Ectodermal cell (in vitro differentiated cells): ENCODE data around the gene FCAMR.

Experiments used
- H3K27ac ChIP-seq: 2 replicates; pipeline ENCODE4 v1.7.0; 2013; ENCODE audit warnings: mild to moderate bottlenecking, low read depth, low read length; ENCODE audit not compliant: insufficient read depth, poor library complexity, severe bottlenecking
- H3K27me3 ChIP-seq: 2 replicates; pipeline ENCODE4 v1.7.0; 2013; ENCODE audit warnings: mild to moderate bottlenecking, low read length; ENCODE audit not compliant: insufficient read depth, control insufficient read depth, poor library complexity, severe bottlenecking
- H3K36me3 ChIP-seq: one replicate; pipeline ENCODE4 v1.7.0; 2013; ENCODE audit warnings: low read length; ENCODE audit not compliant: control insufficient read depth, insufficient read depth
- H3K4me1 ChIP-seq: one replicate; pipeline ENCODE4 v1.7.0; 2013; ENCODE audit warnings: low read length; ENCODE audit not compliant: control insufficient read depth, insufficient read depth
- H3K4me3 ChIP-seq: 2 replicates; pipeline ENCODE4 v1.7.0; 2013; ENCODE audit warnings: low read depth, low read length, control low read depth; ENCODE audit not compliant: insufficient read depth
- H3K9me3 ChIP-seq: 2 replicates; pipeline ENCODE4 v1.7.0; 2013; ENCODE audit warnings: mild to moderate bottlenecking, low read length, moderate library complexity; ENCODE audit not compliant: control insufficient read depth
- WGBS, 2 experiments: methylation state at CpG; one replicate each; pipeline ENCODE4 v1.1.7; 2013; ENCODE audit warnings: missing lambda C conversion rate in 2 of 2; 5-methylcytosine and 5-hydroxymethylcytosine counted together

Gene FCAMR

DNA sequence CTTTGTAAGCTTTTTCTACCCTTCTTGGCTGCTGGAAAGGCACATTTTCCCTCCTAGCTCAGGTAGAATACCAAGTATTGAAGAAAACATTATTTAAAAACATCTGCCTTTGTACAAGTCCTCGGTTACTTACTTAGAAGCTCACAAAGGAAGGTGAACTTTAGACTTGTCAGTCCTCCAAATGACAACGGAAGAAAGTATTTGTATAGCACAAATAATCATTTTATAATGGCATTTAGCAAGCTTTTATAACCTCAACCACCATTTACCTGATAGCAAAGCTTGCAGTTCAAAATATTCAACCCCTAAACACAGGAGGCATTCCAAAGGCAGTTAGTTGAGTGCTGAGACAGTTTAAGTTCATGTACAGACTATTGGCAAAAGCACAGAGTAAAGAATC, 2.5 kb upstream of the FCAMR start:
- Histone ChIP-seq H3K9me3 (no peaks in the 10 kb centered on the region), H3K4me3 (no peak overlapping the region), H3K36me3 (no peaks in the 10 kb centered on the region), H3K27ac (no peak overlapping the region), H3K27me3 (no peaks in the 10 kb centered on the region), H3K4me1 (no peaks in the 10 kb centered on the region)
- 92 to 93% methylated on average over 2 of the region's 2 CpGs for WGBS, 2 experiments

DNA sequence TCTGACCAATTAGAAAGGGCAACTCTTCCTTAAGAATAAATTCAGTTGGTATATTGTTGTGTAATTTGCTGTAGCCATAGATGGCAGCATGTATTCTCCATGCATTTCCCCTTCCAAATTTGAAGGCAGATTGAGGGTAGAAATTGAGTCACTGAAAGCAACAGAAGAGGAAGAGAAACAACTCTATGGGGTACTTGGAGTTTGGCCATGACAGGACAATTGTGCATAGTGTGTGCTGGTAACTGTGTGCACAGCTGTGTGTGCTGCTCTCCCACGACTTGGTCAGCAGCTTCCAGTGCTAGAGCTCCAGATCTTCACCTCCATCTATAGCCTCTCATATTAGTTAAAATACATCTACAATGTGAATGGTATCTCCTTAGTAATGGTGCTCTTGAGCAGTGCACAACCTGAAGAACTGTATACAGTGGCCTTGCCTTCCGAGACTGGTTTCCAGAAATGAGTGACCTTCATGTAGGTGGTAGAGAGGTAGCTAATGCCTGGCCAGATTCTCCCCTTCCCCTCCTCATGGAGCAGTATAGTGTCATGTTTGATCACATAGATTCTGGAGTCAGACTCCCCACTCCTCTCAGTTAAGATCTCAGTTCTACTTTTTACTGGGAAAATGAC, 882 bp upstream of the FCAMR start:
- Histone ChIP-seq H3K4me3 (no peak overlapping the region), H3K9me3 (no peaks in the 10 kb centered on the region), H3K27me3 (no peaks in the 10 kb centered on the region), H3K27ac (no peak overlapping the region), H3K36me3 (no peaks in the 10 kb centered on the region), H3K4me1 (no peaks in the 10 kb centered on the region)
- 82 to 100% methylated on average over 2 of the region's 2 CpGs for WGBS, 2 experiments

DNA sequence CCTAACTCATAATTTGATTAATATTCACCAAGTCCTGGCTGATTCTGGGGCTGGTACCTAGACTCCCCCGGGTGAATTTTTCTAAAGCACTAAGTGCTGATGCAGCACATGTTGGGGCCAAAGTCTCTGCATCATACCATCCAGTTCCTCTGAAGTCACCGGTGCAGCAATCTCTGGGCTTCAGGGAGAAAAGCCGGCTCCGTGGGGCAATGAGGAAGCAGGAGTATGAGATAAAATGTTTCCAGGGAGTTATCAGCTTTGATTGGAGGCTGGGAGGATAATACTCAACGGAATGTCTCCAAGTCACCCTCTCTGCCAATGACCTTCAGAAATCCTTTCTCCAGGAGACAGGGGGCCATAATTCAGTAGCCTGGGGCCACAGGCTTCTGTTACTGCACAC, 1.2 kb downstream of the FCAMR start:
- no peak overlapping the region for H3K4me3 ChIP-seq
- H3K36me3 ChIP-seq: no peaks in the 10 kb centered on the region
- H3K4me1 ChIP-seq: no peaks in the 10 kb centered on the region
- no peaks in the 10 kb centered on the region for H3K27me3 ChIP-seq
- no peaks in the 10 kb centered on the region for H3K9me3 ChIP-seq
- no peak overlapping the region for H3K27ac ChIP-seq
- 90 to 96% methylated on average over 5 of the region's 5 CpGs for WGBS, 2 experiments

DNA sequence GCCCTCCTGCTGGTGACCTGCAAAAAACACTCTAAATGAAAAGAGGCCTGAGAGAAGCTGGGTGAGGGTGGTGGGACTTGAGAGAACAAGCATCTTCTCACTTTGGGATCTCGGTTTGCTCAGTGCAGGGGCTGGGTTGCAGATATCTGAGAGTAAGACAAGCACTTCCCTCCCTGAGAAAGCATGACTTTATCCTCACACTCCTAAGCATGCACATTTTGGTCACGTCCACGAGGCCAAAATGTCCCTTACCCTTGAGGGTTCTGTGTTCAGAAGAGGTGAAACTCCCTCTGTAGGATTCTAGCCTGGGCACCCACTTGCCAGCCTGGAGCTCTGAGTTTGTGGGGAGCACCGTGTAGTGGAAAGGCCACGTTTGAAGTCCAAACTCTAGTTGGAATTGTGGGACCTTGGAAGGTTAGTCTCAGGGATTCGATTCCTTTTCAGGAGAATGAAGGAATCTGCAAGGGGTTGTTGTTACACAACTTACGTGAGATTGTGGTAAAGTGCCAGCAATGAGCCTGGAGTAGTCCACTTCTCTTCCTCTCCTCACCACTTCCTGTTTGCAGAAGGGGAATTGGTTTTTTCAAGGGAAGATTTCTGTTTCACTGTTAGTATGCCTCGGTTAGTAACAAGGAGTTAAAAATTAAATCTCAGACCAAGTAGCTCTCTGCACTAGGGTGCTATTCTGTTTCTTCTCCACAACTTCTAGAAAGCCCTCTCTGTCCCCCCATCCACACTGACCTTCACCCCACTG, 3.0 kb downstream of the FCAMR start:
- H3K27me3 ChIP-seq: no peaks in the 10 kb centered on the region
- H3K27ac ChIP-seq: no peak overlapping the region
- H3K9me3 ChIP-seq: no peaks in the 10 kb centered on the region
- no peaks in the 10 kb centered on the region for H3K4me1 ChIP-seq
- H3K4me3 ChIP-seq: no peak overlapping the region
- H3K36me3 ChIP-seq: no peaks in the 10 kb centered on the region
- WGBS, 2 experiments: 91 to 98% methylated on average over 8 of the region's 8 CpGs

DNA sequence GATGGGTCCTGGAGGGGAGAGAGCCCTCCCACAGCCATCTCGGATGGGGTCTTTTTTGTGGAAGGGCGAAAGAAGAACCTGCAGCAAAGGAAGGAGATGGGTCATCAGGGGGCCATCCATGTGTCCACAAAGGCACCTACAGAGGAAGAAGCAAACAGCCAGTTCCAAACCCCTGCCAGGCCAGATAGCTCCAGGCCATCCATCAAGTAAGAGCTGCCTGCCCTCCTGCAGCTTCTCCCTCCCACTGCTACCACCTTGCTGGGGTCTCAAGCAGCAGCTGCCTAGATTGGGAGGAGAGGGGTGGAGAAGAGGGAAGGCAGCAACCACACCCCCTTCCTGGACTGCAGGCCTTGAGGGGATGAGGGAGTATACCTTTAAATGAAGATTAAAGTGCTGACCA, 4.5 kb downstream of the FCAMR start:
- H3K27me3 ChIP-seq: no peaks in the 10 kb centered on the region
- no peak overlapping the region for H3K4me3 ChIP-seq
- H3K27ac ChIP-seq: no peak overlapping the region
- H3K9me3 ChIP-seq: no peaks in the 10 kb centered on the region
- no peaks in the 10 kb centered on the region for H3K36me3 ChIP-seq
- 83 to 88% methylated on average over 2 of the region's 2 CpGs for WGBS, 2 experiments
- H3K4me1 ChIP-seq: no peaks in the 10 kb centered on the region

DNA sequence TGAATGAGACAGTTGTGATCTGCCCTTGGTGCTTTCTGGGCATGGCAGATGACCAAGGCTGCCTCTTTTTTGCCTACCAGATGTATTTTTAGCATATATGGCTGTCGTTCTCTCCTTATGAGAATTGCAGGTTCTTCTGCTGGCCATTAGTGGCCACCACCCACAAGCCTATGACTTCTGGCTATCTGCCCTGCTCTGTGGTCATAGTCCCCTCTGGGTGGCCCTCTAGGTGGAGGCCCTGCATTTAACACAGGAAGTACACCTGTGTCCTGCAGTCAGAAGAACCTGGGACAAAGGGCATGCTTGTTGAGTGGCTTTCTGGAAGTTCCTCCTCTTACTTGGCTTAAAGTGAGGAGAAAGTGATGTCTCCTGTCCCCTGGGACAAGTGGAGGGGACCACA, 6.5 kb downstream of the FCAMR start:
- Histone ChIP-seq H3K27ac (no peak overlapping the region), H3K4me1 (no peaks in the 10 kb centered on the region), H3K36me3 (no peaks in the 10 kb centered on the region), H3K4me3 (no peak overlapping the region), H3K27me3 (no peaks in the 10 kb centered on the region), H3K9me3 (no peaks in the 10 kb centered on the region)
- 93 to 100% methylated on average over 1 of the region's 1 CpG for WGBS, 2 experiments

DNA sequence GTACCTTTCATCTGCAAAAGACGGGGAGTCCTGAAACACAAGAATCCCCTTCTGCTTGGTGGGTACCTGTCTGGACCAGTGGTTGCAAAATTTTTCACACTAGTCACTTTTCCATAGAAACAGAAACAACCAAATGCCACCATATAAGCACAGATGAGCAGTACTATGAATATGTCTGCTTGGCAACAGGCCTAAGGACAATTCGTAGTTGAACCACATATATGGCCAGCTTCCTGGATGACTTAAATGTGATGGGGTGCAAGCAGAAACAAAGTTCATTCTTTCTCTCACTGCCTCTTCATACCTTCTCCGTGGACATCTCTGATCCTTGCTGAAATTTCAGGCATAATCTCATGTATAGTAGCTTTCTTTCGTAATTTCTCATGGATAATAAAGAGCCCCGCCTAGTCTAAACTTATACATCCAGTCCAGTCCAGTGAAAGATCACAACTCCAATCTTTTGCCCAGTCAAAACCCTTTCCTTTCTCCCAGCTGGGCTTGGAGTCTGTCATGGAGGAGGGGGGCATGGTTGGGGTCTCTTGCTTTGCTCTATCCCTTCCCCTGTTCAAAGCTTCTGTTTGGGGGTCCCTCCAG, 7.0 kb downstream of the FCAMR start:
- no peak overlapping the region for H3K4me3 ChIP-seq
- H3K9me3 ChIP-seq: no peaks in the 10 kb centered on the region
- no peaks in the 10 kb centered on the region for H3K36me3 ChIP-seq
- no peaks in the 10 kb centered on the region for H3K27me3 ChIP-seq
- H3K27ac ChIP-seq: no peak overlapping the region
- WGBS, 2 experiments: 91 to 92% methylated on average over 5 of the region's 5 CpGs
- no peaks in the 10 kb centered on the region for H3K4me1 ChIP-seq

DNA sequence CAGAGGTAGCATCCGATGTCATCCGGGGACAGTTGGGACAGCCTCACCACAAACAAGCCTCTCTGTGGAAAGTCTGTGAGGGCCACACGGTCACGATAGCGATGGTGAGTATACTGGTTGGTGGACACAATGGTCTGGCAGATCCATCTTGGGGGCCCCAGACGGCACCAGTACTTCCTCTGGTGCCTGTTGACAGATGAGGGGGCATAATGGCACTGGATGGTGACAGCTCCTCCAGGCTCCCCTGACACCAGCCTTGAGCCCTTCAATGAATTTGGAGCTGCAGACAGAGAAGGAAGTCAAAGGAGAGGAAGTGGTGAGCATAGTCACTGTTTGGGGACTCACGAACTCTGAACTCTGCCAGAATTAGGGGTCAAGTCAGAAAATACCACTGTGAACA, 8.0 kb downstream of the FCAMR start:
- no peak overlapping the region for H3K27ac ChIP-seq
- no peaks in the 10 kb centered on the region for H3K4me1 ChIP-seq
- no peak overlapping the region for H3K4me3 ChIP-seq
- H3K9me3 ChIP-seq: no peaks in the 10 kb centered on the region
- H3K36me3 ChIP-seq: no peaks in the 10 kb centered on the region
- 94 to 95% methylated on average over 7 of the region's 7 CpGs for WGBS, 2 experiments
- no peaks in the 10 kb centered on the region for H3K27me3 ChIP-seq

DNA sequence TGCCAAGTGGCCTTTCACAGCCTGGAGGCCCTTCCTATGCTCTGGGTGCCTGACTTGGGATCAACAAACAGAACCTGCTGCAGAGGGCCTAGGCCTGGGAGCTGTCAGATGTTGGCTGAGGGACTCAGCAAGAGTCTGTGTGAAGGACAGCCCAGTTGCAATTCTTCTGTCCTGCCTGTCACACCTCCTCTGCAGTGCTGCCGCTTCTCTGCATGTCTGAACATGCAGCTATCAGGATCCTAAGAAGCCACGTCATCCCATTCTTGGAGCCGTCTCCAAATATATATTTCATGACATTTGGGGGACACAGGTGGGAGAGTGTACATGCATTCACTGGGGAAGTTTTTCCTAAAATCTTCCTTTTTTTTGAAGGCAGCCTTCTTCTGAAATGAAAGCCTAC, 8.6 kb downstream of the FCAMR start:
- Histone ChIP-seq H3K27ac (no peak overlapping the region), H3K27me3 (no peaks in the 10 kb centered on the region), H3K4me3 (no peak overlapping the region), H3K9me3 (no peaks in the 10 kb centered on the region), H3K4me1 (no peaks in the 10 kb centered on the region), H3K36me3 (no peaks in the 10 kb centered on the region)
- 72 to 84% methylated on average over 3 of the region's 3 CpGs for WGBS, 2 experiments

DNA sequence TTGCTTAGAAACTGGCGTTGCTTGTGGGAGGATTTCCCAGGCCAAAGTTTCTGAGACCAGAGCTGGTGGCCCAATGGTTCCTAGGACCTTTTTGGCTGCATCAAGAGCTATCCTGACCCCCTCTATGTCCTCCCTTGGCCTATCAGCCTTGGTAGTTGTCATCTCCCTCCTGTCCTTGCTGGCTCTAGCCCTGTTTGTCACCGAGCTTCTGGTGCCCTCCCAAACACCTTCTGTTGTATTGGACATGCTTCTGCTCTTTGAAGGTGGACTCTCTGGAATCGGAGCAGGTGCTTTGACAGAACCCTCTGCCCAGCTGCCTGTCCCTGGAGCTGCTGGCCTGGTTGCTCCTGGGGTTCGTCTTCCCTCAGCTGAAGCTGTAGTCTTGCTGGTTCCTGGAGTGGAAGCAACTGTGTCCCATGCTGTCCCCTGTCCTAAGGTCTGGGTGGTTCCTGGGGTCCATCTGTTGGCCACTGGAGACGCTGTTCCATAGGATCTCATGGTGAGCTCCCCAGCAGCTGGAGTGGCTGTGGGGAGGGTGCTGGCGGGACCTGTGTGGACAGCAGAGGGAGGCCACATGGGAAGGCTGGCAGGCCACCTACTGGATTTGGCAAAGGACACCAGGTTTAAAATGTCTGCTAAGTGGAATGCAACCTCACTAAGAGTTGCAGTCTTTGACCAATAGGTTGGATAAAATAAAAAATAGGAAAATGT, 9.4 kb downstream of the FCAMR start:
- no peak overlapping the region for H3K27ac ChIP-seq
- no peak overlapping the region for H3K4me3 ChIP-seq
- H3K9me3 ChIP-seq: no peaks in the 10 kb centered on the region
- H3K27me3 ChIP-seq: no peaks in the 10 kb centered on the region
- WGBS, 2 experiments: 92 to 96% methylated on average over 6 of the region's 6 CpGs
- no peaks in the 10 kb centered on the region for H3K4me1 ChIP-seq
- no peaks in the 10 kb centered on the region for H3K36me3 ChIP-seq
